Activated CD4-positive, CD25-positive, alpha-beta regulatory T cell treated with anti-CD3 and anti-CD28 coated beads, Interleukin-2, amount 50 U/mL, for 72 hours (primary cell): ENCODE measurements around the gene NEUROD4.

Source experiments
- DNase-seq: peaks from one replicate; pipeline ENCODE4 v3.0.0; 2021

Gene NEUROD4

GRCh38 chr12:55063291-55063690 is 43.5 kb downstream of the NEUROD4 start:
- no peak for DNase-seq

- DNase-seq = no peak
Observed at GRCh38 chr12:55065535-55065934, 45.8 kb downstream of the NEUROD4 start.

GRCh38 chr12:55067701-55068100 is 47.9 kb downstream of the NEUROD4 start:
- no peak for DNase-seq

- no peak for DNase-seq
Observed at GRCh38 chr12:55068416-55069010, 48.7 kb downstream of the NEUROD4 start.

GRCh38 chr12:55072083-55072482 is 52.3 kb downstream of the NEUROD4 start:
- peak; percentile 65 for DNase-seq

GRCh38 chr12:55073043-55074022 is 53.6 kb downstream of the NEUROD4 start:
- peak; percentile 76 for DNase-seq

- no peak for DNase-seq
Observed at GRCh38 chr12:55074806-55075205, 55.0 kb downstream of the NEUROD4 start.
